OCI-M2 (cell line): ENCODE results near the gene DNAJC5.
"Not testable (repeated sequence)": the region's sequence is repeated elsewhere in the genome, so short reads cannot be mapped to it uniquely, and the experiment has no call there.

Experiments used
- DNase-seq: peaks from one replicate; lab custom pipeline; 2025; ENCODE audit not compliant: unreplicated experiment; lab: John Stamatoyannopoulos, UW

DNAJC5 gene

GRCh38 chr20:63952769-63953168 is 57.8 kb downstream of the DNAJC5 start:
- no peak for DNase-seq

- DNase-seq, result no peak
Observed at GRCh38 chr20:63953764-63954429, 59.0 kb downstream of the DNAJC5 start.

- DNase-seq, result no peak
Observed at GRCh38 chr20:63955281-63955826, 60.4 kb downstream of the DNAJC5 start.

GRCh38 chr20:63955827-63956663 is 61.1 kb downstream of the DNAJC5 start, which contains the start of gene UCKL1:
Gene UCKL1 (minus strand): TSS chr20:63956416. CDS start chr20:63956372, 44 bp downstream.
- DNase-seq, result no peak

- no peak for DNase-seq
Observed at GRCh38 chr20:63956664-63957003, 61.7 kb downstream of the DNAJC5 start.

GRCh38 chr20:63957004-63957689 is 62.2 kb downstream of the DNAJC5 start:
- DNase-seq, result no peak

- DNase-seq, result no peak
Observed at GRCh38 chr20:63957690-63958441, 62.9 kb downstream of the DNAJC5 start.

- DNase-seq, result no peak
Observed at GRCh38 chr20:63958471-63958870, 63.5 kb downstream of the DNAJC5 start.

- no peak for DNase-seq
Observed at GRCh38 chr20:63958964-63959698, 64.2 kb downstream of the DNAJC5 start.

- no peak for DNase-seq
Observed at GRCh38 chr20:63959699-63960075, 64.8 kb downstream of the DNAJC5 start.

GRCh38 chr20:63960654-63961621 is 66.0 kb downstream of the DNAJC5 start:
- not testable (repeated sequence) for DNase-seq

- DNase-seq, result no peak
Observed at GRCh38 chr20:63961664-63962425, 66.9 kb downstream of the DNAJC5 start.

- no peak for DNase-seq
Observed at GRCh38 chr20:63962426-63963347, 67.8 kb downstream of the DNAJC5 start.

GRCh38 chr20:63963348-63963741 is 68.4 kb downstream of the DNAJC5 start:
- no peak for DNase-seq

GRCh38 chr20:63963784-63964301 is 68.9 kb downstream of the DNAJC5 start:
- DNase-seq, result no peak

GRCh38 chr20:63964412-63964811 is 69.5 kb downstream of the DNAJC5 start:
- DNase-seq, result no peak
